Daoy (cell line): Measurements from ENCODE around the gene PTPRN2. TPM values are rescaled to one million over a fixed set of nuclear protein-coding genes. Genes with fewer than 3 reads are reported as not detected.
"Not testable (repeated sequence)": the region's sequence is repeated elsewhere in the genome, so short reads cannot be mapped to it uniquely, and the experiment has no call there.

Experiments used
- DNase-seq: peaks from one replicate; pipeline ENCODE4 v3.0.0-alpha.2; 2015; ENCODE audit warnings: low read depth
- total RNA-seq: library from RNA; depleted of rRNA; stranded (reverse); fragments of >200 nt; shearing (Covaris generic); gene quantifications from 2 replicates; pipeline ENCODE4 v1.2.3, GENCODE V29; 2014

Gene PTPRN2
- total RNA-seq, 1 experiment from 2014 or later = 8.3 TPM

DNA sequence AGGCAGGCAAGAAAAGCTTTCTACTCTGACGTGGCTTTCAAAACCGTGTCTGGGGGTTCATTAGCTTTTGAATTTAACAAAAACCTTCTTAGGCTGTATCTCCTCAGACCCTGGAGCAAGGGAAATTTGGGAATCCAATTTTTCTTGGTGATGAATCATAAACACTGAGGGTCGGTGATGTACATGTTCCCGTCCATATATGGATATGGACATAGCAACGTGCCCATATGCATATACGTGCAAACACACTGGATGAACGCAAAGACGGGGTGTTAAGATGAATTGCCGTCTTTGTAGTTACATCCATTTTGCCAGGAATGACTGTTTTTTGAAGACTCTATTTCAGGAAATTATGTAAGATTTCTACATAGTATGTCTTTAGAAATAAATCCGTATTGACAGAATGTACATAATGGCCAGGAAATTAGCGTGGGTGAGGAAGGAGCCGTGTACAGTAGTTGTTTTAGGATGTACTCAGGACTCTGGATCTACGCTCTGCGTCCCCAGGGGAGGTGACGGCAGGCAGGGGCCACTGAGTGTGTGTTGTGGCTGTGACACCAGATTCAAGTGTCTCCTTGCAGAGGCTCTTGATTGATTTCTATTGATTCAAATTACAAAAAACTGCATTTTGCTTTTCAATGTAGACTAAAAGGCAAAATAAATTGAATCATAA, 1012.6 kb downstream of the PTPRN2 start:
- no peak for DNase-seq

DNA sequence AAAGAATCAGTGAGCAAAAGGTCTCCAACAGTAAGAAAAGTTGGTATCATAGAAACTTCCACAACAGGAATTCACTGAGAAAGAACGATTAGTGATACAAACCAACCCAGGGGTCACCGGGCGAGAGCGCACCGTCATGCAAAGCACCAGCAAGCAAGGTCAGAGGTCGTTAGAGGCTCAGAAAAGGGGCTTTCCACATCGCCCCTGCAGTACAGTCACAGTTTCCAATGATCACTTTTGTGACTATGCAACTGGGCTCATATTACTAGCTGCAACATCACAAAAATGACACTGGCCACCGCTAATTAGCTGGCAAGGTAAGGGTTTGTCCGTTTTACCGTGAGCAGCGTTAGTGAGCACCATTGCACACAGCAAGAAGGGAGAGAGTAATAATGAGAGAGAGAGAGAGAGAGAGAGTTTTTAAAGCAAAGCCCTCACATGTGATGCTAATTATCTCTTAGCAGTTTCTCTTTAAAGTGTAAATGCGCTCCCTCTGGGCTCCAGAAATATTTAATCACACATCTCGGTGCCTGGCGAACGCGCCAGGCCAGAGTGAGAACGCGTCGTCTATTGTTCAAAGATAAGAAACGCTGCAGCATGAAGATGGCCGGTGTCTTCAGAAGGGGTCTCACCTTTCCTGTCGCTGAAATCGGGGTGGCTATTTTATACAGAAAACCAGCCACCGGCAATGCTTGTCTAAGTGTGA, 1013.4 kb downstream of the PTPRN2 start:
- no peak for DNase-seq

DNA sequence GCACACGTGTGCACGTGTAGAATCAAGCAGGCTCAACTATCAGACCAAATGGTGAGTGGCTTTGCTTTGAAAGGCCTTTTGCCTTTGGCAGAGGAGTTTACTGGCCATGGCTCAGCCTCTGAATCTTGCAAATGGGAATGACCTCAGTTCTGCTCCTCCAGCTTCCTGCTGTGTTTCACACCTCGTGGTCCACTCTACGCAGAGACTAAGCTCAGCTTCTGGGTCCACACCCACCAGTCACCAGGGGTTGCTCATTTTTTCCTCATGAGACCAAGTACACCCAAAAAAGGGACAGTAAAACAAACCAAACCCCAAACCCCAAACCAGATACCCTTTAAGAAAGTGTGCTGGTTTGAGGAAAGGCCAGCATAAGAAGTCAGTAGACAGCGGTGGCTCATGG, 1014.4 kb downstream of the PTPRN2 start:
- DNase-seq = no peak

DNA sequence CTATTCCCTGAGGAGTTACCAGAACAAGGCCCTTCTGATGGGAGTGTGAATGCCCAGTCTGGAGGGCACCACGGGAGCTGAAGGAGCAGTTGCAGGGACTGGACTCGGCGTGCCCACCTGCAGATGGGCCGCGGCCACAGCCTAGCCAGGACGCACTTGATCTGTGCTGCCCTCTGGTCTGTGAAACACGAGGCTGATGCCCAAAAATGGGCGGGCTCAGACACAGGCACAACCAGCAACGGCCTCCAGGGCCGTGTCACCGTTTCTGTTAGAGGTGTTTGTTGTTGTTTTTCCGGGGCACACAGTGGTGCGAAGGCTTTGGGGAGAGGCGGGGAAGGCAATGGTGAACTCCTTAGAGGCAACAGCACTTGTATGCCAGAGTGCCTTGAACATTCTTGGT, 1015.0 kb downstream of the PTPRN2 start:
- no peak for DNase-seq

DNA sequence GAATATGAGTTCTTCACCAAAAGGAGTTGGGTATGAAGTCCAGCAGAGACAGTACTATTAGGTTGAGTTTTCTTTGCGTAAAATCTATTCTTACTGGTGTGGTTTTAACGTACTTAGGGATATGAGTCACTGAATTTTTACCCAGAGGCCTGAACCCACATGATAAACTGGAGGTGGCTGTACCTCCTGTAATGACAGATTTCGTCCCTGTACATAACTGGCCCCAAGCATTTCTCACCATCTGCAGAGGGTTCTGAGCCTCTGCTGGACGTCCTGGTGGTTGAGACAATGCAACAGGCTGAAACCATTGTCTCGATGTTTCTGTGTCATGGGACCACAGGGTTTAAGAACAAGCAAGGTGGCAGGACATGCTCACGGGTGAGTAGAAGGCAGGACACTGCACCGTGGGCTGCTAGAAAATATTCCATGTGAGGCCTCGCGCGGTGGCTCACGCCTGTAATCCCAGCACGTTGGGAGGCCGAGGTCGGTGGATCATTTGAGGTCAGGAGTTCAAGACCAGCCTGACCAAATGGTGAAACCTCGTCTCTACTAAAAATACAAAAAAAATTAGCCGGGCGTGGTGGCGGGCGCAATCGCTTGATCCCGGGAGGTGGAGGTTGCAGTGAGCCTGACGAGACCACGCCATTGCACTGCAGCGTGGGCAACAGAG, 1017.0 kb downstream of the PTPRN2 start:
- peak; percentile 69 for DNase-seq

DNA sequence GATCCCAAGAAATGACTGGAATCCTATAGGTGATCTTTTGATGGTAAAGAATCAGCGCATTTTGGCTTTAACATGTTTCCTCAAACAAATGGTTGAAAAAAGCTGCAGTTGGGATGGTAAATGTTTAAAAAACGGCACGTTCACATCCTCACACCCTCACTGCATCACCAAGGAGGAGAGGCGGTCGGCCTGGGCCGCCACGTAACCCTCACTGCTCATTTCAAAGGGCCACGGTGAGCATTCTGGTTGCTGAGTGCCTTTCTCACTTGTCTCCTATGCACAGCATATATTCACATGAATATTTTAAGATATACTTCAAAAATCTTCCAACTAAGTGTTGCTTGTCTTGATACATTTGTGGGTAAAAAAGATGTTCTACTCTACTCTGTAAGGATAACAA, 1017.7 kb downstream of the PTPRN2 start:
- no peak for DNase-seq

DNA sequence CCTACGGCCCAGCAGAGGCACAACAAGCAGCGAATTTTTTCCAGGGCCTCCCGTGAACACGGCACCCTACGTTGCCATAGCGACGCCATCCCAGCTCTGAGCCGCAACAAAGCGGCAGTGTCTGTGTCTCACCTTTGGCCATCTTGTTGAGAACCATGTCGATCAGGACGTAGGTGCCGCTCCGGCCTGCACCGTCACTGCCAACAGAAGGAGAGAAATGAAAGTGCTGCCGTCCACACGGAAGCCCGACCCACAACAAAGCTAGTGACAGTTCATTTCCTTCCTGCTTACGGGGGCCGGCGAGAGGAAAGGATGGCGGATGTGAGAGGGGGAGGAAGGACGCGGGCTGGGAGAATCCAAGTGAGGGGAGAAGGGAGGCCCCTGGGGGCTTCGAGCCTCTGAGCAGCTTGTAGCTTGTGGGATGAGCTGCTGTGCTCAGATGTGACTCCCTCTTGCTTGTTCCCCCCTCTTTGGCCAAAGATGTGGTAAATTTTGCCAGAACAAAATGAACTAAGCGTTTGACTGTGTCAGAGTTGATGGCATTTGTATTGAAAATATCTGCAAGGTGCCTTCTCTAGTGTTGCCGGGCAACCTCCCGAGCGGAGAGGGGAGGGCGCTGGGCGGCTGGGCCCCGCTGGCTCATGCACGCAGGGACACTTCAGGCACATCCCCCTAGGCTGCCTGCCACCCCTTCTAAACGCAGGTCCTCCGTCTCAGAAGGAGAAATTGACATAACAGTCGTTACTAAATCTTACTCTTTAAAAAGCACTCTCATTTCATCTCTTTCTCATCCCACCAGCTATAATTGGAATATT, 1018.6 kb downstream of the PTPRN2 start:
- peak; percentile 87 for DNase-seq

DNA sequence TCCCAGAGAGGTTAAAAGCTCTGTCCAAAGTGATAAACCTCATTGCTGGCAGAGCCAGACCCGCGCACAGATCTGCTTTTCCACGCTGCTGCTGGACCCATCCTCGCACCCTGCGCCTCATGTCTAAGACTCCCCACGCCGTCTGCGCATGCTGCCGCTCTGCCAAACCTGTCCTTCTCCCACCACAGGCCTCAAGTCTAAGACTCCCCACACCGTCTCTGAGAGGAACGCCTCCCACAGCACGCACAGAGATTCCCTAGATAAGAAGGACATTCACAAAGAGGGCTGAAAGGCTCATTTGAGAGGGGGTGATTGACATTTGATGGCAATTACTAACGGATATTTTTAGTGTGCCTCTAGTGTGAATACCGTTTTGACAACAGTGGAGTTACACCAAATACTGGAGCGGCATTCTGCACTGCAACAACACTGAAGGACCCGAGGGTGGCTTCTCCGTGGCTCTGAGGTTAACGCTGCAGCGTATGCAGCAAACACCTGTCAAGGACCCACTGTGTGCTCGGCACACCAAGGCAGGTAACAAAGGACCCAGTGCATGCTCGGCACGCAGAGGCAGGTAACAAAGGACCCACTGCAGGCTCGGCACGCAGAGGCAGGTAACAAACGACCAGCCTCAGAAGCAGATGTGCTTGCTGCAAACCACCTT, 1019.4 kb downstream of the PTPRN2 start:
- DNase-seq = no peak

DNA sequence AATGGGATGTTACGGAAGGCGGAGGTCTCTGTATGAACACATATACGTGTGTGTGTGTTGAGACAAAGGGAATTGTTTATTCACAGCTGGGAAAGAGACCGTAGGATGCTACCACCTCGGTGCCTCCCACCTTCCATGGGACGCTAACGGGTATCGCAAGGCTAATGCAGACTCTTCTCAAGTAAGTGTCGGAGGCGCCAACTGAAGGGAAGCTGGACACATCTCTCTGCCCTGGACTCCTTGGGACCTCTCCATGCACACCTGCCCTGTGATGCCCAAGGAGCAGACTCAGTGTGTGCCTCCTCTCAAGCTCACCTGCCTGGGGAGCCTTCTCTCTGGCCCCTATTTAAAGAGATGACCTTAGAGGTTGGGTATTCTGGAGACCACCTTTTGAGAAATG, 1020.0 kb downstream of the PTPRN2 start:
- DNase-seq = no peak

DNA sequence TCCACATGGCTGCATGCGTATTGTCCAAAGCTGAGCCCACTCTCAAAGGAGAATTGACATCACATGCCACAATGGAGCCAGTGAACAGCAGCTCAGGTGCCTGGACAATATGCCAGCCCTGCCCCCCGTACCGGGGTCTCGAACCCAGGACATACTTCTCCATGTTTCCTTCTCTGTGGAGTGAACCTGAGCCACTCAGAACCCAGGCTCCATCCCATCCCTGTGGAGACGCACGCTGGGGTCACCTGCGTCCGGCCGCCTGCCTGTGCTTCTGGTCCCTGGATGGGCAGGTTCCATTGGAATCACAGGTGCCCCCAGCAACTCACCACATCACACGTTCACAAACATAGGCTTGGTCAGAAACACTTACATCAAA, 1021.0 kb downstream of the PTPRN2 start:
- DNase-seq = no peak

DNA sequence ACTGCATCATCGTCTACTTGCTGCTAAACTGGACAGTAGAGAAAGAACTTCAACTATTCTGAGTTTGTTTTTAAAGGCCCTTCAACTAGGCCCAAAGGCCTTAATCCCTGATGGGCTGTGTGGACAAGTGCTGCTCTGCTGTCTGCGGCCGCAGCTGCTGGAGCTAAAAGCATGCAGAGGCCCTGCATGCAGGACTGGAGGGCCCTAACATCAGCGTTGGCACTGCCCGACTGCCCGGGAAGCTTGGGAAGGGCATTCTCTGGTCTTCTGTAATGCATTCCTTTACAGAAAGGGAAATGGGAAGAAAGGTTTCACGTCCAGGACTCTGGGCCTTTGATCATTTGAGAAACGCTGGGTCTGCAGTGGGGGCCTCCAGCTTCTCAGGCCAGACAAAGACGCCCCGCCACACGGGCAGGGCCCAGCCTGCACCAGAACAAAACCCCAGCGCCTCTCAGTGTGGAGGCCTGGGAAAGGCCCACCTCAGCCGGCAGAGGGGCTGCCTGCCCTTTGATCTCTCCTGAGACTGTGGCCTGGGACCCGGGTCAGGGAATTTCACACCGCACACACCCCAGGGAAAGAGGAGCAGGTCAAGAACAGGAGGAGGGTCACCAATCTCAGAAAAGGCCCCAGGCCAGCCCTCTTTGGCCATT, 1021.5 kb downstream of the PTPRN2 start:
- no peak for DNase-seq

DNA sequence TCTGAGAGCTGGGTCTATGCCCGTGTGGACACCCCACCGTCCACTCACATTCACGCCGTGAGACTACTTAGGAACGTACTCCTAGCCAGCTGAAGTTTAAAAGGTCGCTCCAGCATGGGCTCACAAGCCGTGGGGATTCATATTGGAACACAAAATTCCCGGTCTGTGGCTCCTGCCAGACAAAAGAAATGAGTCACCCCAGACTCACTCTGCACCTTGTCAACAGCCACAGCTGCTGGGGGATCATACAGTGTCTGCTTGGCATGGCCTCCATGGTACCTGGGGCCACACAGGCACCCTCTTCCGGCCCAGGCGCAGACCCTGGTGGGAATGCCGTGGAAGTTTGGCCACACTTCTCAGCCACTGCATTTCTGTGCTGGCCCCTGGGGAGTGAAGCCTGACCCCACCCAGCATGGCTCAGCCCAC, 1022.4 kb downstream of the PTPRN2 start:
- peak; percentile 95 for DNase-seq

DNA sequence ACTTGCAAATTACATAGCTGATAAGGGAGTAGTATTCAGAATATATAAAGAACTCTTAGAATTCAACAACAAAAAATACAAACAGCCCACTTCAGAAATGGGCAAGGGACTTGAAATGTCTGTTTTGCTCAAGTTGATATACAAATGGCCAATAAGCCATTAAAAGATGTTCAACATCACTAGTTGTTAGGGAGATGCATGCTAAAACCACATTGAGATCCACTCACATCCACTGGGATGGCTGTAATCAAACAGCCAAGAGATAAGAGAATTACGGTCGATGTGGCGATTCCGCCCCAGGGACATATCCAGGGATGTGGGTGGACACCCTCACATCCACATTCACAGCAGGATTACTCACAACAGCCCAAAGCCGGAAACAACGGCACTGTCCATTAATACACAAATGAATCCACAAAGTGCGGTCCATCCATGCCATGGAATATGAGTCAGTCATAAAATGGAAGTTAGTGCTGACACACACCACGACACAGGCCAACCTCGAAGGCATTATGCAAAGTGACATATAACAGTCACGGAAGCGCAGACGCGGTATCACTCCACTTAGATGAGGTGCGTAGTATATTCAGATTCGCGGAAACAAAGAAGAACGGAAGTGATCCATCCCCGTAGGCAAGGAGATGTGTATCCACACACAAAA, 1023.0 kb downstream of the PTPRN2 start:
- DNase-seq = peak; percentile 99

DNA sequence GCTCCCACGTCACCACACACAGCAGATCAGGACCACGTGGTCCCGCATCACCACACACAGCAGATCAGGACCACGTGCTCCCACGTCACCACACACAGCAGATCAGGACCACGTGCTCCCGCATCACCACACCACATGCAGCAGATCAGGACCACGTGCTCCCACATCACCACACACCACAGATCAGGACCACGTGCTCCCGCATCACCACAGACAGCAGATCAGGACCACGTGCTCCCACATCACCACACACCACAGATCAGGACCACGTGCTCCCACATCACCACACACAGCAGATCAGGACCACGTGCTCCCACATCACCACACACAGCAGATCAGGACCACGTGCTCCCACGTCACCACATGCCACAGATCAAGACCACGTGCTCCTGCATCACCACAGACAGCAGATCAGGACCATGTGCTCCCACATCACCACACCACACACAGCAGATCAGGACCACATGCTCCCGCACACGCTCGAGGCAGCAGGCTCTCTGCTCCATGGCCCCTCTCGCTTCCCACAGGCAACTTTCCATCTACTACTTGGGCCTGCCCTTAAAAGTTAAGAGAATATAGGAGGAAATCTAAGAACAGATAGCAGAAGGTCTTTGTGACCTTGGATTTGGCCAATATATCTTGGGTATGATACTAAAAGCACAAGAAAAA, 1024.0 kb downstream of the PTPRN2 start:
- DNase-seq = not testable (repeated sequence)

DNA sequence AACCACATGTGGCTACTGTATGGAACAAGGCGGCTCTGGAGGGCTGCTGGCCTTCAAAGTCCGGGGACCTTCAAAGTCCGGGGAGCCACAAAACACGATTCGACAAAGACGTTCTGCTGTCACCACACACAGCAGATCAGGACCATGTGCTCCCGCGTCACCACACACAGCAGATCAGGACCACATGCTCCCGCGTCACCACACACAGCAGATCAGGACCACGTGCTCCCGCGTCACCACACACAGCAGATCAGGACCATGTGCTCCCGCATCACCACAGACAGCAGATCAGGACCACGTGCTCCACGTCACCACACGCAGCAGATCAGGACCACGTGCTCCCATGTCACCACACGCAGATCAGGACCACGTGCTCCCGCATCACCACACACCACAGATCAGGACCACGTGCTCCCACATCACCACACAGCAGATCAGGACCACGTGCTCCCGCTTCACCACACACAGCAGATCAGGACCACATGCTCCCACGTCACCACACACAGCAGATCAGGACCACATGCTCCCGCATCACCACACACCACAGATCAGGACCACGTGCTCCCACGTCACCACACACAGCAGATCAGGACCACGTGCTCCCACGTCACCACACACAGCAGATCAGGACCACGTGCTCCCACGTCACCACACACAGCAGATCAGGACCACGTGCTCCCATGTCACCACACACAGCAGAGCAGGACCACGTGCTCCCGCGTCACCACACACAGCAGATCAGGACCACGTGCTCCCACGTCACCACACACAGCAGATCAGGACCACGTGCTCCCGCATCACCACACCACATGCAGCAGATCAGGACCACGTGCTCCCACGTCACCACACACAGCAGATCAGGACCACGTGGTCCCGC, 1024.9 kb downstream of the PTPRN2 start:
- DNase-seq = not testable (repeated sequence)

DNA sequence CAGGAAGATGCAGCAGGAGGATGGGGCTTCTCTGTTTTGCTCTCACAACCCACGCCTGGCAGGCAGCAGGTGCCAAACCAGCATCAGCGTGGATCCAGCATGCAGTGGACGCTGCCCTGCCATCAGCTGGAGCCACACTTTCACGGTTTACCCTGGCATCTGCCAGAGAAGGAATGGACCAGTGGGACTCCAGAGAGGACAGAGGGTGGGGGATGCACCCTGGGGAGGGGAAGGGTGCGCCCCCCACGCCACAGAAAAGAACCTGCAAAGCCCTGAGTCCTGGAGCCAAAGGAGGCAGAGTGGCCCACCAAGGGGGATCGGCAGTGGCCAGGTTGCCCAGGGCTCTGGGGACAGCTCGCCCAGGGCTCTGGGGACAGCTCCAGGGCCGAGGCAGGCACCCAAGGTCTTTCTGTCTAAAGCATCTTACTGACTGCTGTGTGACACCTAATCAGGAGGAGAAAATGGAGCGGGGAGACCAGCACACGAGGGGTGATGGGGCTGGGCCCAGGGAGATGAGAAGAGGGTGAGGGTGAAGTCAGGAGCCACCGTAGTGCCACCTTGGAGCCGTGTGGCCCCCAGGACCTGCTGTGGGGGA, 1025.7 kb downstream of the PTPRN2 start:
- DNase-seq = no peak

DNA sequence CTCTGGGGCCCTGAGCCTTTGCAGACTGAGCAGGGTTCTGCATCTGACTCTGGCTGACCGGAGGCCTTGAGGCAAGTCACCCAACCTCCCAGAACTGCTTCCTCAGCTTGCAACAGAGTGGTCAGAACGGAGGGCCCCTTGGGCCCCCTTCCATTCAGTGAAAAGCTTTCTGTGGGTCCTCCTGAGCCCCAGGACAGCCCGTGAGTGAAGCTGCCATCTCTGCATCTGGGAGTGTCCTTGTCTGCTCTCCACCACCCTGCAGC, 1026.2 kb downstream of the PTPRN2 start:
- DNase-seq = no peak

DNA sequence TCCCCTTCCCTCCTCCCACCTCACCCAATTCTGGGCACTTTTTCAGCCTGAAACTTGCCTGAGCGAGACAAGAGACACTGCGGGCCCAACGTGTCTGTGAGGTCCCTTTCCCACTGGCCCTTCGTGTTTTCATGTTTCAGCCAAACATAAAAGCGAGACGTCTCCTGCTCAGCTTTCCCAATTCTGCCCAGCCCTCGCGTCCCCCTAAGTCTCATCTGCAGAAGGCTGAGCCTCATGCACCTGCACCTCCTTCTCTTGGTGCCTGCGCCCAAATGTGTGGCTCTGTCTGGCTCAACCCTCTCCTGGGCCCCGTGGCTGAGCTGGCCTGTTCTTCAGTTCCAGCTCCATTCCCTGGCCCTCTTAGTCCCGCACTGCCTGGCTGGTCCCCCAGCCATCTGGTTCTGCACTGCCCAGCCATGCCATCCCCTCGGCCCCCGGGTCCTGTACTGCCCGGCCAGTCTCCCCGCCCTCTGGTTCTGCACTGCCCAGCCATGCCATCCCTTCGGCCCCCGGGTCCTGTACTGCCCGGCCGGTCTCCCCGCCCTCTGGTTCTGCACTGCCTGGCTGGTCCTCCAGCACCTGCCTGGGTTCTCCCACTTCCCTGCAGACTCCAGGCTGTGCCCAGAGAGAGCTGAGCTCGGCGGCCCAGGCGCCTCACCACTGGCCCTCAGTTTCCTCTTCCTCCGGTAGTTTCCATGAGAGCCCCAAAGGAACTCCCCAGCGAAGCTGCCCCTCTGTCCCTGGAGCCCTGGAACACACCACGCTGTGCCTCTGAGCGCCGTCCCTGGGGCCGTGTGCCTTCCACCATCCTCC, 1026.7 kb downstream of the PTPRN2 start:
- no peak for DNase-seq
